Right lobe of liver (tissue), 6 donors: ENCODE data around the gene COL4A1. TPM values are rescaled to one million over a fixed set of nuclear protein-coding genes. Genes with fewer than 3 reads are reported as not detected.

ENCODE experiments used
- ATAC-seq, 4 donors: fragments of 200-7000 bp; cut with Tn5 transposase; one replicate each; pipeline ENCODE4 v1.9.1; 2020; ENCODE audit warnings: mild to moderate bottlenecking in 4 of 4, moderate library complexity in 4 of 4
- DNase-seq, 3 donors: peaks; one replicate each; pipeline ENCODE4 v3.0.0-alpha.2; 2020
- H3K27ac ChIP-seq, 3 donors: fragments of 200-600 bp; one replicate each; pipeline ENCODE4 v1.8.0; 2022
- H3K27me3 ChIP-seq, 2 donors: fragments of 200-600 bp; one replicate each; pipeline ENCODE4 v1.8.0; 2022
- H3K36me3 ChIP-seq, 4 donors: fragments of 200-600 bp; sonication (generic) in 1 of 4; one replicate each; pipeline versions ENCODE4 v1.5.1 to v1.8.0; 2017 to 2022; ENCODE audit warnings: control low read depth in 1 of 4
- H3K4me1 ChIP-seq, 4 donors: fragments of 200-600 bp; sonication (generic) in 1 of 4; one replicate each; pipeline versions ENCODE4 v1.5.1 to v1.8.0; 2017 to 2022; ENCODE audit warnings: control low read depth in 1 of 4
- H3K4me3 ChIP-seq, 3 donors: fragments of 200-600 bp; one replicate each; pipeline ENCODE4 v1.8.0; 2022
- H3K9me3 ChIP-seq, 4 donors: fragments of 200-600 bp; sonication (generic) in 1 of 4; one replicate each; pipeline versions ENCODE4 v1.5.1 to v1.8.0; 2017 to 2022; ENCODE audit warnings: control low read depth in 1 of 4
- POLR2A ChIP-seq: fragments of 450-650 bp; IDR thresholded peaks from one replicate; pipeline ENCODE4 v1.6.1; 2017; ENCODE audit warnings: antibody characterized with exemption, mild to moderate bottlenecking
- WGBS: methylation state at CpG from one replicate; pipeline ENCODE4 v1.1.6; 2018; ENCODE audit warnings: low coverage, low lambda C conversion rate; ENCODE audit not compliant: insufficient coverage; ENCODE audit errors: missing lambda C conversion rate; 5-methylcytosine and 5-hydroxymethylcytosine counted together
- intact Hi-C, 2 donors: fragments of 100-400 bp; cut with DNase I; formaldehyde crosslinking; loops; one replicate each; pipeline versions ENCODE4 v1.11.2 to v1.14.1; 2022
- total RNA-seq, 6 experiments: library from RNA; depleted of rRNA in 2 of 6; stranded (reverse); fragments of >200 nt in 2 of 6; fragmentation: NEBNext Ultra II Directional in 3 of 6; extraction: Animal tissue kit (Norgen Biotek cat#: 25700) in 3 of 6; gene quantifications; one replicate each; pipeline versions ENCODE4 v1.1.0 to v1.2.4, GENCODE V29; 2016 to 2023
- TF ChIP-seq, protein P1 (sequence below), 4 donors: fragments of 200-600 bp in 3 of 4; fragments of 450-650 bp in 1 of 4; IDR thresholded peaks; one replicate each; pipeline versions ENCODE4 v1.5.1 to v1.8.0; 2016 to 2022; ENCODE audit warnings: antibody characterized with exemption in 4 of 4, mild to moderate bottlenecking in 2 of 4
- donor health status: DM: no; HTN: yes; CAD: no.
- donor health status: DM: no; HTN: no; CAD: no.
- donor health status: DM: no; HTN: no; CAD: no.
- donor health status: DM: no; HTN: yes; CAD: no.
- donor health status: DM: no; HTN: yes; CAD: no.

Gene COL4A1
- total RNA-seq, 6 experiments from 2014 or later = 8.0 to 89.8 (median 41.1) TPM

DNA sequence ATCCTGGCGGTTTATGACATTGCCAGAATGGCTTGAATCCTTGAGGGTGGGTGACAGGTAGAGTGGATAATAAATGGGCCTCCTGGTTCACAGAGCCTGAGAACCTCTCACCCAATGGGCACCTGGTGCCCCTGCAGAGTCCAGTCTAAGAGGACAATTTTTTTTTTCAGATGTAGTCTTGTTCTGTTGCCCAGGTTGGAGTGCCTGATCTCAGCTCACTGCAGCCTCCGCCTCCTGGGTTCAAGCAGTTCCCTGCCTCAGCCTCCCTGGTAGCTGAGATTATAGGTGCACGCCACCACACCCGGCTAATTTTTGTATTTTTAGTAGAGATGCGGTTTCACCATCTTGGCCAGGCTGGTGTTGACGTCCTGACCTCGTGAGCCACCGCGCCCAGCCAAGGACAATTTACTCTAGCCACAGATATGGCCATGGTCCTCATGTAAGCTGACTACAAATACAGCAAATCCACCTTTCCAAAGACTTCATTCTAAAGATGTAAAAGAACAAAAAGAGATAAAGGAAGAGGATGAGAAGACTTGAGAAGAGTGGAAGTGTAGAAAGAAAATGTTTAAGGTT is 33.1 kb upstream of the COL4A1 start:
- Histone ChIP-seq H3K27me3 (no peaks in the 10 kb centered on the region), H3K9me3 (no peaks in the 10 kb centered on the region), H3K4me1 (no peaks in the 10 kb centered on the region), H3K36me3 (no peaks in the 10 kb centered on the region), H3K4me3 (no peak overlapping the region), H3K27ac (peak overlapping the region; percentile 27 to 79 (median 55))
- no peak for ATAC-seq
- DNase-seq = no peak
- no peak for TF ChIP-seq POLR2A
- TF ChIP-seq, protein P1, sequence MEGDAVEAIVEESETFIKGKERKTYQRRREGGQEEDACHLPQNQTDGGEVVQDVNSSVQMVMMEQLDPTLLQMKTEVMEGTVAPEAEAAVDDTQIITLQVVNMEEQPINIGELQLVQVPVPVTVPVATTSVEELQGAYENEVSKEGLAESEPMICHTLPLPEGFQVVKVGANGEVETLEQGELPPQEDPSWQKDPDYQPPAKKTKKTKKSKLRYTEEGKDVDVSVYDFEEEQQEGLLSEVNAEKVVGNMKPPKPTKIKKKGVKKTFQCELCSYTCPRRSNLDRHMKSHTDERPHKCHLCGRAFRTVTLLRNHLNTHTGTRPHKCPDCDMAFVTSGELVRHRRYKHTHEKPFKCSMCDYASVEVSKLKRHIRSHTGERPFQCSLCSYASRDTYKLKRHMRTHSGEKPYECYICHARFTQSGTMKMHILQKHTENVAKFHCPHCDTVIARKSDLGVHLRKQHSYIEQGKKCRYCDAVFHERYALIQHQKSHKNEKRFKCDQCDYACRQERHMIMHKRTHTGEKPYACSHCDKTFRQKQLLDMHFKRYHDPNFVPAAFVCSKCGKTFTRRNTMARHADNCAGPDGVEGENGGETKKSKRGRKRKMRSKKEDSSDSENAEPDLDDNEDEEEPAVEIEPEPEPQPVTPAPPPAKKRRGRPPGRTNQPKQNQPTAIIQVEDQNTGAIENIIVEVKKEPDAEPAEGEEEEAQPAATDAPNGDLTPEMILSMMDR (IDR thresholded peaks at IDR 0.05) = no peak
- intact Hi-C loops = no loop called here
- 72% methylated on average over 9 of the region's 9 CpGs for WGBS

DNA sequence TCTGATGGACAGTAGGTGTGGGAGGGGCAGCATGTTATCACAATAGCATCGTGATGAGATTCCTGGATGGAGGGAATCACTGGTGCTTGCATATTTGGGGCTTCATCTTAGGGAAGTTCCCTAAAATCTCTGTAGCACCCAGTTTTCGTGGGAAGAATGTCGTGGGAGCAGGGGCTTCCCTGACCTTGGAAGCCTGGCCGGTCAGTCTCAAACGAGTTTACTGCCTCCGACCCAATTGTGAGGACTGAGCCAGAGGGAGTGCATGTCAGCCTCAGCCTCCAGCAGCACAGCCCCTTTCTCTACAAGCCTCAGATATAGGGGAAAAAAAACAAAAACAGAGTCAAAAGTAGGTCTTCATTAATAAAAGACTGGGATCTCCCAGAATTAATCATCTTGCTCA is 32.3 kb upstream of the COL4A1 start:
- H3K27me3 ChIP-seq = no peaks in the 10 kb centered on the region
- intact Hi-C loops = no loop called here
- no peaks in the 10 kb centered on the region for H3K9me3 ChIP-seq
- WGBS = 47% methylated on average over 3 of the region's 6 CpGs
- ATAC-seq = no peak
- DNase-seq = no peak
- no peaks in the 10 kb centered on the region for H3K4me1 ChIP-seq
- no peaks in the 10 kb centered on the region for H3K36me3 ChIP-seq
- TF ChIP-seq, protein P1 (IDR thresholded peaks at IDR 0.05) = no peak
- no peak for TF ChIP-seq POLR2A
- no peak overlapping the region for H3K4me3 ChIP-seq
- H3K27ac ChIP-seq = no peak overlapping the region

DNA sequence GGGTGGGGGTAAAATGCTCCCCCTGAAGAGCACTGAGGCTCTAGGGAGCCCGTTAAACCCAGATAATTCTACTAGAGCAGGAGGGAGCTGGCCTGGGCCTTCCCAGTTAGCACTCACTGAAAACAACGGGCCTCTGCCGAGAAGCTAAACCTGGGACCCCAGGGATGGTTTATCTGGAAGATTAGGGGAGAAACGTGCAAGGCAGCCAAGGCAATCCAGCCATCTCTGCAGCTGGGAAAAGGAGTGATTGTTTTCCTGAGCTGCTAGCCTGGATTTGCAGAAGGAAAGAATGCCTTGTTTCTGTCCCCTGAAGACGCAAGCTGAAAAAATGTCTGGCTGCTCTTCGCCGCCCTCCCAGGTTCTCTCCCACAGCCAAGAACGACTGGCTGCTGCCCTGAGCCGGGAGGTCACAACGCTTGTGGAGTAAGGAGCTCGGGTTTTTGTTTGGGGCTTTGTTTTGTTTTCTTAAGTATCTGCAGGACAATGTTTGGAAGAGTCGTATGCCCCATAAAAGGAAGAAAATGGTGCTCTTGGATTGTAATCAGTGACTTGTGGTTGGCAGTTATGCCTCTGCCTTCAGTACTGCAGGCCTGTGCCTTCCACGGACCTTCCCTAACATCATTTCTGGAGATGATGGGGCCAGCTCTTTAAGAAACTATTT is 31.6 kb upstream of the COL4A1 start:
- H3K27me3 ChIP-seq = no peaks in the 10 kb centered on the region
- intact Hi-C loops = no loop called here
- no peaks in the 10 kb centered on the region for H3K36me3 ChIP-seq
- WGBS = 49% methylated on average over 10 of the region's 13 CpGs
- H3K4me3 ChIP-seq = no peak overlapping the region
- ATAC-seq = no peak
- DNase-seq = no peak
- H3K9me3 ChIP-seq = no peaks in the 10 kb centered on the region
- H3K4me1 ChIP-seq = no peaks in the 10 kb centered on the region
- TF ChIP-seq, protein P1 (IDR thresholded peaks at IDR 0.05) = no peak
- no peak for TF ChIP-seq POLR2A
- H3K27ac ChIP-seq = no peak overlapping the region

DNA sequence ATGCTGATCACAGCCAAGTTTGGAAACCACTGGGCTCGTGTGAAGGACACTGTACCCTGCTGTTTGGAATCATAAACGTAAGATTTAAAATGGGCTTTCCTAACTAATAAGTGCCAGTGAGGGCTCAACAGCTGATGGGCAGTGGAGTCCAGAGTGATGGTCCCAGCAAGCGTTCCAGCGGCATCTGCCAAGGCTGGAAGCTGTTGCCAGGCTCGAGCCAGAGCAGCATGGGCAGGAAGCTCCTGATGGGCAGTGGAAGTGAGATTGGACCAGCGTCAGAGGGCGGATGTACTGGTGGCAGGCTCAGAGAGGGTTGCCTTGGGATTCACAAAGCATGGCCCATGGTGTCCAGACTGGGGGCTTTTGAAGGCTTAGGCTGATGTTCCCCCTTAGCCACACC is 30.3 kb upstream of the COL4A1 start:
- no peak for ATAC-seq
- H3K27ac ChIP-seq = no peak overlapping the region
- 67% methylated on average over 3 of the region's 7 CpGs for WGBS

More for the DNA sequence above, 30.3 kb upstream of the COL4A1 start:
- no peak for DNase-seq
- H3K36me3 ChIP-seq = no peaks in the 10 kb centered on the region
- TF ChIP-seq, protein P1 (IDR thresholded peaks at IDR 0.05) = no peak
- no peak for TF ChIP-seq POLR2A
- no peak overlapping the region for H3K4me3 ChIP-seq
- H3K27me3 ChIP-seq = no peaks in the 10 kb centered on the region
- no peaks in the 10 kb centered on the region for H3K9me3 ChIP-seq
- no peaks in the 10 kb centered on the region for H3K4me1 ChIP-seq
- intact Hi-C loops = no loop called here
